H7 (cell line): ENCODE measurements around the gene EML1. TPM values are rescaled to one million over a fixed set of nuclear protein-coding genes. Genes with fewer than 3 reads are reported as not detected.

Source experiments
- DNase-seq: peaks from one replicate; pipeline ENCODE4 v3.0.0; 2012
- H3K27me3 ChIP-seq: 2 replicates; pipeline ENCODE4 v1.6.0; 2011; ENCODE audit warnings: mild to moderate bottlenecking, low read length; ENCODE audit not compliant: control insufficient read depth, insufficient read depth
- H3K36me3 ChIP-seq: replicated peaks from 2 replicates; pipeline ENCODE4 v1.5.1; 2011; ENCODE audit warnings: low read length; ENCODE audit not compliant: control insufficient read depth, insufficient read depth
- H3K4me3 ChIP-seq: 2 replicates; pipeline ENCODE4 v1.5.1; 2011; ENCODE audit warnings: low read depth, mild to moderate bottlenecking, control low read depth, low read length, moderate library complexity; ENCODE audit not compliant: insufficient read depth
- total RNA-seq: library from RNA; depleted of rRNA; stranded (reverse); fragments of >200 nt; shearing (Covaris generic); gene quantifications from 2 replicates; pipeline ENCODE4 v1.2.3, GENCODE V29; 2014; rRNA removed

Gene EML1
- total RNA-seq, 1 experiment from 2014 or later, result 19.1 TPM

GRCh38 chr14:99989032-99989431 lies 195.8 kb downstream of the EML1 start:
- no peak for DNase-seq
- Histone ChIP-seq H3K27me3 (no peaks in the 10 kb centered on the region), H3K36me3 (no peaks in the 10 kb centered on the region), H3K4me3 (no peak overlapping the region)

GRCh38 chr14:99990268-99991170 lies 197.3 kb downstream of the EML1 start:
- Histone ChIP-seq H3K36me3 (no peaks in the 10 kb centered on the region), H3K27me3 (no peaks in the 10 kb centered on the region), H3K4me3 (no peak overlapping the region)
- no peak for DNase-seq

- no peak overlapping the region for H3K4me3 ChIP-seq
- H3K36me3 ChIP-seq, result no peaks in the 10 kb centered on the region
- DNase-seq, result no peak
- no peaks in the 10 kb centered on the region for H3K27me3 ChIP-seq
Measured at GRCh38 chr14:99991331-99991730, 198.1 kb downstream of the EML1 start.

Other genes starting within 250 kb of the EML1 start
- gene CCDC85C, start 189.2 kb upstream of the EML1 start, total RNA-seq, result 44.9 and 50.2 TPM in 2 replicates
- 2.2 and 3.4 TPM in 2 replicates for gene HHIPL1, start 148.3 kb upstream of the EML1 start, total RNA-seq
- 0.04 and 0.42 TPM in 2 replicates for gene CYP46A1, start 109.1 kb upstream of the EML1 start, total RNA-seq